HEK293T (cell line): ENCODE data around the gene OSBPL2.

Source experiments
- CTCF ChIA-PET: fragments of 350-600 bp; formaldehyde crosslinking; extraction: SDS; loops from one replicate; lab custom pipeline; 2021; ENCODE audit warnings: antibody characterized with exemption, inconsistent platforms; lab: Yijun Ruan, JAX
- POLR2A ChIA-PET: fragments of 350-600 bp; formaldehyde crosslinking; extraction: SDS; loops from one replicate; lab custom pipeline; 2020; ENCODE audit warnings: antibody characterized with exemption, inconsistent platforms; lab: Yijun Ruan, JAX
- DNase-seq: peaks from one replicate; pipeline ENCODE4 v3.0.0; 2012; ENCODE audit warnings: mixed read lengths; ENCODE audit errors: extremely low spot score
- ARNT ChIP-seq: fragments of 450-650 bp; IDR thresholded peaks from 2 replicates; pipeline ENCODE4 v1.6.1; 2017; ENCODE audit warnings: mild to moderate bottlenecking
- BHLHE40 ChIP-seq: fragments of 450-650 bp; IDR thresholded peaks from 2 replicates; pipeline ENCODE4 v1.6.1; 2016; ENCODE audit warnings: mild to moderate bottlenecking, moderate library complexity, borderline replicate concordance
- CTBP1 ChIP-seq: fragments of 450-650 bp; IDR thresholded peaks from 2 replicates; pipeline ENCODE4 v1.6.1; 2016; ENCODE audit warnings: borderline replicate concordance
- ELF4 ChIP-seq: fragments of 450-650 bp; IDR thresholded peaks from 2 replicates; pipeline ENCODE4 v1.6.1; 2017; ENCODE audit warnings: antibody characterized with exemption
- FOXA1 ChIP-seq: fragments of 450-650 bp; IDR thresholded peaks from 2 replicates; pipeline ENCODE4 v1.6.1; 2016; ENCODE audit warnings: mild to moderate bottlenecking
- FOXK2 ChIP-seq: fragments of 450-650 bp; IDR thresholded peaks from 2 replicates; pipeline ENCODE4 v1.6.1; 2016; ENCODE audit warnings: mild to moderate bottlenecking
- FOXM1 ChIP-seq: fragments of 450-650 bp; IDR thresholded peaks from 2 replicates; pipeline ENCODE4 v1.6.1; 2017; ENCODE audit warnings: mild to moderate bottlenecking, borderline replicate concordance
- HDGF ChIP-seq: fragments of 450-650 bp; IDR thresholded peaks from 2 replicates; pipeline ENCODE4 v1.6.1; 2017; ENCODE audit warnings: antibody characterized with exemption, borderline replicate concordance
- L3MBTL2 ChIP-seq: fragments of 450-650 bp; conservative IDR thresholded peaks from 2 replicates; pipeline ENCODE4 v1.6.1; 2016; ENCODE audit warnings: mild to moderate bottlenecking
- LEF1 ChIP-seq: fragments of 450-650 bp; IDR thresholded peaks from 2 replicates; pipeline ENCODE4 v1.6.1; 2017; ENCODE audit warnings: mild to moderate bottlenecking, borderline replicate concordance
- NFRKB ChIP-seq: fragments of 450-650 bp; IDR thresholded peaks from 2 replicates; pipeline ENCODE4 v1.6.1; 2016; ENCODE audit warnings: mild to moderate bottlenecking, moderate library complexity
- PKNOX1 ChIP-seq: fragments of 450-650 bp; IDR thresholded peaks from 2 replicates; pipeline ENCODE4 v1.6.1; 2016
- SP1 ChIP-seq: fragments of 450-650 bp; IDR thresholded peaks from 2 replicates; pipeline ENCODE4 v1.6.1; 2017
- SUZ12 ChIP-seq: fragments of 450-650 bp; IDR thresholded peaks from 2 replicates; pipeline ENCODE4 v1.6.1; 2016; ENCODE audit warnings: mild to moderate bottlenecking
- TARDBP ChIP-seq: fragments of 450-650 bp; IDR thresholded peaks from 2 replicates; pipeline ENCODE4 v1.6.1; 2016
- ZNF384 ChIP-seq: fragments of 450-650 bp; IDR thresholded peaks from 2 replicates; pipeline ENCODE4 v1.6.1; 2016

OSBPL2 gene

GRCh38 chr20:62209850-62210495 lies 28.3 kb upstream of the OSBPL2 start:
- TF ChIP-seq FOXK2: no peak
- no peak for TF ChIP-seq SUZ12
- ChIA-PET POLR2A (no interaction called here), CTCF (interaction anchor here (0.6 kb wide), 1 partner anchor 233 kb away, joined by 3 read pairs; no protein-coding TSS in a partner anchor)
- DNase-seq: no peak

GRCh38 chr20:62210496-62210855 lies 27.8 kb upstream of the OSBPL2 start:
- TF ChIP-seq ARNT (no peak), TARDBP (no peak), CTBP1 (no peak), SUZ12 (no peak), NFRKB (no peak), FOXK2 (no peak), FOXA1 (no peak), FOXM1 (no peak), BHLHE40 (no peak), L3MBTL2 (no peak), SP1 (no peak), LEF1 (no peak), ELF4 (no peak), ZNF384 (no peak), PKNOX1 (no peak), HDGF (no peak)
- ChIA-PET CTCF (no interaction called here), POLR2A (no interaction called here)
- DNase-seq: no peak

GRCh38 chr20:62211216-62211615 lies 27.1 kb upstream of the OSBPL2 start:
- POLR2A ChIA-PET: no interaction called here

GRCh38 chr20:62211769-62212288 lies 26.5 kb upstream of the OSBPL2 start:
- CTCF ChIA-PET: interaction anchor here (0.6 kb wide), 1 partner anchor 579 kb away, joined by 5 read pairs; no protein-coding TSS in a partner anchor
- POLR2A ChIA-PET: no interaction called here
- TF ChIP-seq SP1: no peak
- TF ChIP-seq LEF1: no peak
- no peak for TF ChIP-seq L3MBTL2
- TF ChIP-seq CTBP1: no peak
- no peak for TF ChIP-seq TARDBP
- TF ChIP-seq BHLHE40: no peak
- TF ChIP-seq FOXK2: no peak
- no peak for TF ChIP-seq HDGF
- TF ChIP-seq ARNT: no peak
- TF ChIP-seq ELF4: no peak
- no peak for TF ChIP-seq FOXA1
- no peak for DNase-seq

More at GRCh38 chr20:62211216-62211615, 27.1 kb upstream of the OSBPL2 start:
- CTCF ChIA-PET: no interaction called here
- no peak for DNase-seq
- no peak for TF ChIP-seq ZNF384
- no peak for TF ChIP-seq PKNOX1
- TF ChIP-seq HDGF: no peak
- no peak for TF ChIP-seq ARNT
- no peak for TF ChIP-seq SUZ12
- no peak for TF ChIP-seq FOXA1
- no peak for TF ChIP-seq L3MBTL2
- TF ChIP-seq CTBP1: no peak
- TF ChIP-seq BHLHE40: no peak
- no peak for TF ChIP-seq LEF1
- no peak for TF ChIP-seq FOXK2

- POLR2A ChIA-PET: no interaction called here
- CTCF ChIA-PET: interaction anchor here (0.6 kb wide), 1 partner anchor 579 kb away, joined by 5 read pairs; no protein-coding TSS in a partner anchor
These were observed 26.0 kb upstream of the OSBPL2 start for GRCh38 chr20:62212299-62212698.

GRCh38 chr20:62214067-62214466 lies 24.3 kb upstream of the OSBPL2 start:
- DNase-seq: no peak
- ChIA-PET POLR2A (no interaction called here), CTCF (no interaction called here)
- TF ChIP-seq NFRKB: no peak
- TF ChIP-seq FOXM1: no peak
- no peak for TF ChIP-seq CTBP1
- no peak for TF ChIP-seq ARNT
- no peak for TF ChIP-seq PKNOX1

More at GRCh38 chr20:62212299-62212698, 26.0 kb upstream of the OSBPL2 start:
- no peak for DNase-seq
- TF ChIP-seq BHLHE40: no peak
- no peak for TF ChIP-seq ARNT
- no peak for TF ChIP-seq ZNF384
